Measurements from ENCODE around the gene ICE1. TPM values are rescaled to one million over a fixed set of nuclear protein-coding genes. Genes with fewer than 3 reads are reported as not detected.

Gene ICE1
- total RNA-seq, 2 donors from 2014 or later = 36.9 to 40.5 TPM

GRCh38 chr5:5524327-5524726 lies 101.8 kb downstream of the ICE1 start:
- Mint-ChIP-seq H3K27ac (no peak overlapping the region), H3K36me3 (ENCODE audit: low read depth) (no peaks in the 10 kb centered on the region), H3K4me1 (peaks cover 21% of the 10 kb centered on the region), H3K4me3 (no peak overlapping the region), H3K27me3 (ENCODE audit: insufficient read depth) (no peaks in the 10 kb centered on the region), H3K9me3 (peaks cover 18% of the 10 kb centered on the region)
- H3K27me3 ChIP-seq (ENCODE audit: control insufficient read depth, insufficient read depth, low read length, poor library complexity, severe bottlenecking) = no peaks in the 10 kb centered on the region
- peaks cover 4% of the 10 kb centered on the region for H3K9me3 ChIP-seq (ENCODE audit: control insufficient read depth, low read length)
- H3K4me3 ChIP-seq (ENCODE audit: low read length) = no peak overlapping the region
- TF ChIP-seq CTCF (conservative IDR thresholded peaks at IDR 0.05) = no peak
- no peaks in the 10 kb centered on the region for H3K4me1 ChIP-seq (ENCODE audit: control insufficient read depth, insufficient read depth, low read length)
- DNase-seq = no peak
- H3K9ac ChIP-seq (ENCODE audit: extremely low read depth, low read length, poor library complexity, severe bottlenecking) = no peak overlapping the region
- WGBS, 2 experiments (ENCODE audit: insufficient coverage in 1 of 2, insufficient read length in 1 of 2) = 94 to 100% methylated on average over 2 to 3 of the region's 3 CpGs
- no peak overlapping the region for H3K27ac ChIP-seq (ENCODE audit: low read depth, low read length)
- H3K36me3 ChIP-seq (ENCODE audit: control insufficient read depth, insufficient read depth, low read length) = no peaks in the 10 kb centered on the region

GRCh38 chr5:5531371-5531770 lies 108.9 kb downstream of the ICE1 start:
- Mint-ChIP-seq H3K27ac (no peak overlapping the region), H3K9me3 (peaks cover 18% of the 10 kb centered on the region), H3K4me1 (peaks cover 13% of the 10 kb centered on the region), H3K27me3 (ENCODE audit: insufficient read depth) (peaks cover 6% of the 10 kb centered on the region), H3K4me3 (no peak overlapping the region), H3K36me3 (ENCODE audit: low read depth) (no peaks in the 10 kb centered on the region)
- H3K9ac ChIP-seq (ENCODE audit: extremely low read depth, low read length, poor library complexity, severe bottlenecking) = no peak overlapping the region
- no peaks in the 10 kb centered on the region for H3K36me3 ChIP-seq (ENCODE audit: control insufficient read depth, insufficient read depth, low read length)
- no peak for DNase-seq
- TF ChIP-seq CTCF (conservative IDR thresholded peaks at IDR 0.05) = no peak
- 69 to 87% methylated on average over 4 to 5 of the region's 5 CpGs for WGBS, 2 experiments (ENCODE audit: insufficient coverage in 1 of 2, insufficient read length in 1 of 2)
- H3K9me3 ChIP-seq (ENCODE audit: control insufficient read depth, low read length) = peaks cover 4% of the 10 kb centered on the region
- no peaks in the 10 kb centered on the region for H3K4me1 ChIP-seq (ENCODE audit: control insufficient read depth, insufficient read depth, low read length)
- no peak overlapping the region for H3K27ac ChIP-seq (ENCODE audit: low read depth, low read length)
- no peaks in the 10 kb centered on the region for H3K27me3 ChIP-seq (ENCODE audit: control insufficient read depth, insufficient read depth, low read length, poor library complexity, severe bottlenecking)
- H3K4me3 ChIP-seq (ENCODE audit: low read length) = no peak overlapping the region

GRCh38 chr5:5532306-5533076 lies 110.0 kb downstream of the ICE1 start:
- no peaks in the 10 kb centered on the region for H3K36me3 Mint-ChIP-seq (ENCODE audit: low read depth)
- no peak overlapping the region for H3K27ac Mint-ChIP-seq
- Histone ChIP-seq H3K36me3 (ENCODE audit: control insufficient read depth, insufficient read depth, low read length) (no peaks in the 10 kb centered on the region), H3K9ac (ENCODE audit: extremely low read depth, low read length, poor library complexity, severe bottlenecking) (no peak overlapping the region), H3K27ac (ENCODE audit: low read depth, low read length) (no peak overlapping the region), H3K27me3 (ENCODE audit: control insufficient read depth, insufficient read depth, low read length, poor library complexity, severe bottlenecking) (no peaks in the 10 kb centered on the region), H3K4me1 (ENCODE audit: control insufficient read depth, insufficient read depth, low read length) (no peaks in the 10 kb centered on the region), H3K4me3 (ENCODE audit: low read length) (no peak overlapping the region), H3K9me3 (ENCODE audit: control insufficient read depth, low read length) (peaks cover 4% of the 10 kb centered on the region)
- no peak for TF ChIP-seq CTCF (conservative IDR thresholded peaks at IDR 0.05)
- H3K4me3 Mint-ChIP-seq = no peak overlapping the region
- H3K4me1 Mint-ChIP-seq = peaks cover 17% of the 10 kb centered on the region
- peaks cover 10% of the 10 kb centered on the region for H3K9me3 Mint-ChIP-seq
- no peak for DNase-seq
- H3K27me3 Mint-ChIP-seq (ENCODE audit: insufficient read depth) = peaks cover 8% of the 10 kb centered on the region
- WGBS, 2 experiments (ENCODE audit: insufficient coverage in 1 of 2, insufficient read length in 1 of 2) = 89 to 96% methylated on average over 6 to 13 of the region's 13 CpGs
